ENCODE results near the gene ARSG. TPM values are rescaled to one million over a fixed set of nuclear protein-coding genes. Genes with fewer than 3 reads are reported as not detected.

The ARSG gene
- total RNA-seq, 2 donors from 2014 or later = 3.1 to 3.6 TPM

DNA sequence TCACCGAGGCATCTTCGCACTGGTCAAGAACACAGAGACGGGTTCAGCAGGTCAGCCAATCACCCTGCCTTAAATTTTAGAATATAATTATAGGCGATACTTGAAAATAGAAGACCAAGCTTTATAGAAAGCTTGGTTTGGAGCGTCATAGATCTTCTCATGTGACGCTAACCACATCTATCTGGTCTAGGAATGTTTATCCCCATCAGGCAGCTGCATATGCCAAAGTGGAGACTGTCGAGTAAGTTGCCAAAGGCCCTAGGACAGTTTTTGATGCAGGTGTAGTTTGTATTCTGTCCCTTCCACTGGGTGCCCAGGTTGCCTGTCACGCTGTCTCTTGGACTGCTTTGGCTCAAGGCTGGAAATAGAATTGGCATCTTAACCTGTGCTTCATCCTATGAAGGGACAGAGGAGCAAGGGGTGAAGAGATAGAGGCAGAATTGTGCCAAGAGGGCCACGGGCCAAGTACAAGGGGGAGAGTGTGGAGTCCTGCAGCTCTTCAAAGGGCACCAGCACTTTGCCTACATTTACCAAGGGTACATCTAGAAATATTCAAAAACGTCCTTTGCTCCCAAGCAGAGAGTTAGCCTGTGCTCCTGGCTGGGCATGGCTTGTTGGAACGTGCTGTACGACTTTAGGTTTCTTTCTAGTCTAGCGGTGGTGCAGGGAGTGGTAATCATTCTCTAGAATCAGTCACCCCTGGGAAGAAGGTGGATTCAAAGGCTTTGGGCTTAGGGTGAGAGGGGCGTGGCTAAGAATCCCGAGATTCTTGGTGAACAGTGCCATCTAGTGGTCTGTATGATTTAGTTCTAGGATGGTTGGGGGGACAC lies 171.3 kb downstream of the ARSG start:
- H3K4me1 ChIP-seq = peaks cover 0 to 41% of the 10 kb centered on the region in 2 donors
- H3K36me3 ChIP-seq = no peaks in the 10 kb centered on the region
- no peaks in the 10 kb centered on the region for H3K9me3 ChIP-seq
- TF ChIP-seq, protein P1, sequence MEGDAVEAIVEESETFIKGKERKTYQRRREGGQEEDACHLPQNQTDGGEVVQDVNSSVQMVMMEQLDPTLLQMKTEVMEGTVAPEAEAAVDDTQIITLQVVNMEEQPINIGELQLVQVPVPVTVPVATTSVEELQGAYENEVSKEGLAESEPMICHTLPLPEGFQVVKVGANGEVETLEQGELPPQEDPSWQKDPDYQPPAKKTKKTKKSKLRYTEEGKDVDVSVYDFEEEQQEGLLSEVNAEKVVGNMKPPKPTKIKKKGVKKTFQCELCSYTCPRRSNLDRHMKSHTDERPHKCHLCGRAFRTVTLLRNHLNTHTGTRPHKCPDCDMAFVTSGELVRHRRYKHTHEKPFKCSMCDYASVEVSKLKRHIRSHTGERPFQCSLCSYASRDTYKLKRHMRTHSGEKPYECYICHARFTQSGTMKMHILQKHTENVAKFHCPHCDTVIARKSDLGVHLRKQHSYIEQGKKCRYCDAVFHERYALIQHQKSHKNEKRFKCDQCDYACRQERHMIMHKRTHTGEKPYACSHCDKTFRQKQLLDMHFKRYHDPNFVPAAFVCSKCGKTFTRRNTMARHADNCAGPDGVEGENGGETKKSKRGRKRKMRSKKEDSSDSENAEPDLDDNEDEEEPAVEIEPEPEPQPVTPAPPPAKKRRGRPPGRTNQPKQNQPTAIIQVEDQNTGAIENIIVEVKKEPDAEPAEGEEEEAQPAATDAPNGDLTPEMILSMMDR (IDR thresholded peaks at IDR 0.05) = peak; percentile 25 to 81
- no peak overlapping the region for H3K4me3 ChIP-seq
- peak overlapping the region; percentile 91 to 95 for H3K27ac ChIP-seq
- no peaks in the 10 kb centered on the region for H3K27me3 ChIP-seq
- DNase-seq (ENCODE audit: low spot score) = no peak

DNA sequence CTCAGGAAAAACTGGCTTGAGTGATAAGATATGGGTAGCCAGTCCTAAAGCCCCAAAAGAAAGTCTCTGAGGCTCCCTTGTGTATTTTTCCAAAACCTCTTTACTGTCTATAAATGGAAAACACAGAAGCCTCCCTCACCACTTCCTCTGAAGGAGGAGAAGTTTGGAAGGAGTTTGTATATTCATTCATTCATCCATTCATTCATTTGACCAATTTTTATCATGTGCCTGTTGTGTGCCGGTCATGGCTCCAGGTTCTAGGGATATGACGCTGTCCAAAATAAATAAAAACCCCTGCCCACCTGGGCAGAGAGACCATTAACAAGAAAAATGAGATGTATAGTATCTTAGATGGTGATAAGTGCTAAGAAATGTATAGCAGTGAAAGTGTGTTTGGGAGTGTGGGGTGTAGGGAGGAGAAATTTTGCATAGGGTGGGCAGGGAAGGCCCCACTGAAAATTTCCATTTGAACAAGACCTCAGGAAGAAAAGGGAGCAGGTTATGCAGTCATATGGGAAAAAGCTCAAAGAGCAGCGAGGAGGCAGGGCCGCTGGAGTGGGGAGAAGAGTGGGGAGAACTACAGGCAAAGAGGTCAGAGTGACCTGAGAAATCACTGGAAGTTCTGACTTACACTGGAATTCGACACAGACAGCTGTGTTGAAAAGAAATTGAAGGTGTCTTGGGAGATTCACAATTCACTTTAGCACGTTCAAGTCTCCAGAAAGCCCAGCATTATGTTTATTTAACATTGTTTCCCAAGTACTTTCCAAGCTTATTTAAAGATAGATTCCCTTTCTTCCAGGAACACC lies 172.1 kb downstream of the ARSG start:
- TF ChIP-seq, protein P1 (IDR thresholded peaks at IDR 0.05) = peak in 1 of 2 donors; percentile 19
- H3K9me3 ChIP-seq = no peaks in the 10 kb centered on the region
- peaks cover 0 to 41% of the 10 kb centered on the region in 2 donors for H3K4me1 ChIP-seq
- H3K36me3 ChIP-seq = no peaks in the 10 kb centered on the region
- H3K27ac ChIP-seq = peak overlapping the region; percentile 91 to 95
- no peaks in the 10 kb centered on the region for H3K27me3 ChIP-seq
- no peak overlapping the region for H3K4me3 ChIP-seq
- no peak for DNase-seq (ENCODE audit: low spot score)

DNA sequence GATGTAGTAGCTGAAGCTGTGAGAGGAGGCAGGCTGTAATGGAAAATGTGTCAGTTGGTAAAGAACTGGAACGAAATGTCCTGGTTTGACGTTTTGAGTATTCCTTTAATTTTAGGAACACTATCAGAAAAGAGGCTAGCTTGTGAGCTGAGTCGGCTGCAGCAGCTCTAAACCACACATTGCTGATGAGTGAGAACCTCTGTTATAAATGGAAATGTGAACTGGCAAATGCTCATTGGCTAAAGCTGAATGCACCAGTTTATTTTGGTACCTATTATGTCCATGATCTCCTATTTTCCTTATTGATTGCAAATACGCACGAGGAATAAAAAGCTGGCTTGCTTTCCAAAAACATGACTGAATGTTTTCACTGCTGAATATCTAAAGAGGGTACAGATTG lies 177.0 kb downstream of the ARSG start:
- H3K4me1 ChIP-seq = peaks cover 0 to 22% of the 10 kb centered on the region in 2 donors
- no peak overlapping the region for H3K4me3 ChIP-seq
- DNase-seq (ENCODE audit: low spot score) = no peak
- H3K36me3 ChIP-seq = no peaks in the 10 kb centered on the region
- H3K9me3 ChIP-seq = peaks cover 0 to 7% of the 10 kb centered on the region in 2 donors
- no peaks in the 10 kb centered on the region for H3K27me3 ChIP-seq
- TF ChIP-seq, protein P1 (IDR thresholded peaks at IDR 0.05) = no peak
- H3K27ac ChIP-seq = peak overlapping the region; percentile 91 to 95

DNA sequence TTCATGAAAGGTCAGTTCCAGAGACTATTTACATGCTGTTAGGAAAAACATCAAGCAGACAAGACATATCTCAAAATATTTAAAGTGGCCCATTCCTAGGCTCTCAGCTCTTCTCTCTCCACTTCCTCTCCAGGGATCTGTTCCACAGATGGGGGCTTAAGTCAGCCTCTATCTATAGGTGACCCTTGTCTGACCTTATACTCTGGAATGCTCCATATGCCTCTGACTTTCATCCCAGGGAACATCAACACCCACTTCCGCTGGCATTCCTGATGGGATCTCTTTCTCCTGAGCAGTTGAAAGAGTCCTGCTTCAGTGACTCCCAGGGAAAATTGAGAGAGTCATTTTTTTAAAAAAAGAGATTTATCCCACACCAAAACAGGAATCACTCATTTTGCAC lies 177.5 kb downstream of the ARSG start:
- Histone ChIP-seq H3K27me3 (no peaks in the 10 kb centered on the region), H3K36me3 (no peaks in the 10 kb centered on the region), H3K9me3 (peaks cover 0 to 7% of the 10 kb centered on the region in 2 donors), H3K4me1 (peaks cover 0 to 25% of the 10 kb centered on the region in 2 donors), H3K27ac (peak overlapping the region; percentile 91 to 95), H3K4me3 (no peak overlapping the region)
- TF ChIP-seq, protein P1 (IDR thresholded peaks at IDR 0.05) = no peak
- DNase-seq (ENCODE audit: low spot score) = no peak

MicroRNAs within 50 kb of the gene (microRNA counts, 767-probe panel; counts per million panel counts)
- microRNA hsa-miR-635 = 0 to 1,883 counts per million in 2 donors

Small RNAs within 50 kb of the gene (microRNA-seq; reads per million reads assigned to microRNA genes)
- 0 reads per million in 2 donors for gene MIR635 (ENCODE audit: borderline number of aligned reads in 2 of 2, borderline replicate concordance in 1 of 2)

Other genes starting within 250 kb of the ARSG start
- gene AMZ2, start 43.5 kb upstream of the ARSG start, total RNA-seq = 10 to 100 TPM; 57.3 to 62.8 TPM
- gene SLC16A6, start 368 bp upstream of the ARSG start, total RNA-seq = under 1 TPM; 0.22 to 0.43 TPM
- gene WIPI1, start 166.0 kb downstream of the ARSG start, total RNA-seq = 10 to 100 TPM; 50.3 to 76.2 TPM
- gene PRKAR1A, start 220.9 kb downstream of the ARSG start, total RNA-seq = 100 to 1,000 TPM; 534 to 672 TPM